RWPE2 (cell line): ENCODE data around the gene C9orf85.

ENCODE experiments used
- ATAC-seq: fragments of 200-7000 bp; cut with Tn5 transposase; 3 replicates; pipeline ENCODE4 v1.9.1; 2021; ENCODE audit warnings: low read depth
- DNase-seq: peaks from one replicate; pipeline ENCODE4 v3.0.0-alpha.2; 2020; ENCODE audit warnings: low spot score
- H3K27ac ChIP-seq: fragments of 450-650 bp; 2 replicates; pipeline ENCODE4 v1.5.1; 2017; ENCODE audit warnings: mild to moderate bottlenecking; ENCODE audit not compliant: poor library complexity, severe bottlenecking
- H3K27me3 ChIP-seq: fragments of 250-450 bp; sonication (Bioruptor Pico); 2 replicates; pipeline ENCODE4 v1.5.1; 2021; ENCODE audit warnings: mild to moderate bottlenecking, moderate library complexity; ENCODE audit not compliant: insufficient read depth, poor library complexity, severe bottlenecking
- H3K36me3 ChIP-seq: fragments of 250-450 bp; sonication (Bioruptor Pico); 2 replicates; pipeline ENCODE4 v1.5.1; 2020; ENCODE audit warnings: low read depth, mild to moderate bottlenecking, moderate library complexity
- H3K4me1 ChIP-seq: fragments of 250-450 bp; sonication (Bioruptor Pico); 2 replicates; pipeline ENCODE4 v1.5.1; 2021; ENCODE audit warnings: mild to moderate bottlenecking, moderate library complexity; ENCODE audit not compliant: insufficient read depth, poor library complexity, severe bottlenecking
- H3K4me3 ChIP-seq: fragments of 250-450 bp; sonication (Bioruptor Pico); 2 replicates; pipeline ENCODE4 v1.5.1; 2021; ENCODE audit warnings: mild to moderate bottlenecking, moderate library complexity; ENCODE audit not compliant: severe bottlenecking
- H3K9me3 ChIP-seq: fragments of 250-450 bp; sonication (Bioruptor Pico); 2 replicates; pipeline ENCODE4 v1.5.1; 2021; ENCODE audit warnings: mild to moderate bottlenecking, moderate library complexity; ENCODE audit not compliant: severe bottlenecking
- TF ChIP-seq, protein P1 (sequence below): fragments of 450-650 bp; IDR thresholded peaks from one replicate; pipeline ENCODE4 v1.5.1; 2017; ENCODE audit warnings: mild to moderate bottlenecking, moderate library complexity; ENCODE audit not compliant: poor library complexity, severe bottlenecking

Gene C9orf85

DNA sequence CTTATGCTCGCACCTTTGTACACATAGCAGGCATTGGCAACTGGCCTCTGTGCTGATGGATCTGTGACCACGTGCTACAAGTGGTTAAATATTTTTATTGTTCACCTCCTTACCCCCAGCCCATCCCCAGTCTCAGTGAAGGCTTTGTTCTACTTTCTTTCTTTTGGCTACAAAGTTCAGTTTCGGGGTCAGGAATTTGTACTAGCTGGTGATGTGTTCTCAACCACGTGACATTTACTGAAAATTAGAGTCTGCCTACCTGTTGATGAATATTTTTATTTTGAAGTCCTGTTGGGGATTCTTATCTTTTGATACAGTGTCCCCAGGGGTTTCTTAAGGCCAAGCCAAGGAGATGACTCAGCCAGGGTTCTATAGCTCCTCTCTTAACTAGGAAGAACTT is 101.2 kb downstream of the C9orf85 start:
- H3K9me3 ChIP-seq, result no peaks in the 10 kb centered on the region
- H3K27ac ChIP-seq, result no peak overlapping the region
- ATAC-seq, result no peak
- H3K4me3 ChIP-seq, result no peak overlapping the region
- DNase-seq, result no peak
- no peaks in the 10 kb centered on the region for H3K4me1 ChIP-seq
- no peaks in the 10 kb centered on the region for H3K36me3 ChIP-seq
- H3K27me3 ChIP-seq, result no peaks in the 10 kb centered on the region
- TF ChIP-seq, protein P1, sequence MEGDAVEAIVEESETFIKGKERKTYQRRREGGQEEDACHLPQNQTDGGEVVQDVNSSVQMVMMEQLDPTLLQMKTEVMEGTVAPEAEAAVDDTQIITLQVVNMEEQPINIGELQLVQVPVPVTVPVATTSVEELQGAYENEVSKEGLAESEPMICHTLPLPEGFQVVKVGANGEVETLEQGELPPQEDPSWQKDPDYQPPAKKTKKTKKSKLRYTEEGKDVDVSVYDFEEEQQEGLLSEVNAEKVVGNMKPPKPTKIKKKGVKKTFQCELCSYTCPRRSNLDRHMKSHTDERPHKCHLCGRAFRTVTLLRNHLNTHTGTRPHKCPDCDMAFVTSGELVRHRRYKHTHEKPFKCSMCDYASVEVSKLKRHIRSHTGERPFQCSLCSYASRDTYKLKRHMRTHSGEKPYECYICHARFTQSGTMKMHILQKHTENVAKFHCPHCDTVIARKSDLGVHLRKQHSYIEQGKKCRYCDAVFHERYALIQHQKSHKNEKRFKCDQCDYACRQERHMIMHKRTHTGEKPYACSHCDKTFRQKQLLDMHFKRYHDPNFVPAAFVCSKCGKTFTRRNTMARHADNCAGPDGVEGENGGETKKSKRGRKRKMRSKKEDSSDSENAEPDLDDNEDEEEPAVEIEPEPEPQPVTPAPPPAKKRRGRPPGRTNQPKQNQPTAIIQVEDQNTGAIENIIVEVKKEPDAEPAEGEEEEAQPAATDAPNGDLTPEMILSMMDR, result no peak

DNA sequence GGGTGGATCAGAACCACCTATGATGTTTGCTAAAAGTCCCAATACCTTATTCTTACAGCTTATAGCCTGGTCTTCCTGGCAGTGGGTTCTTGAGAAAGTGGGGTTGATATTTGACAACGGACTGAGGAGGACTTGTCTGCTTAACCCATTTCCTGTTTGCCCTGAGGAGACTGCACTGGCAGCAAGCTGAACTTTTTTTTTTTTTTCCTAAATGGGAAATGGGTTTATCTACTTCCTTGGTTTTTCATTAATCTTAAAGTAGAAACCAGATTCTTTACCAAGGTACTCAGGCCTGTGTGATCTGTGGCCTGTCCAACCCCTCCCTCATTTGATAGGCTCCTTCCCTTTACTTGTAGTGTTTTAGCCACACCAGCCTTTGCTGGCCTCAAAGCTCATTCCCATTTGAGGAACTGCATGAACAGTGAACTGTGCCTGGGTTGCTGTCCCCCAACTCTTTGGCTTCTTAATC is 101.9 kb downstream of the C9orf85 start:
- no peaks in the 10 kb centered on the region for H3K27me3 ChIP-seq
- no peak overlapping the region for H3K4me3 ChIP-seq
- TF ChIP-seq, protein P1, result no peak
- DNase-seq (no peak), ATAC-seq (no peak)
- no peaks in the 10 kb centered on the region for H3K4me1 ChIP-seq
- no peaks in the 10 kb centered on the region for H3K36me3 ChIP-seq
- H3K9me3 ChIP-seq, result no peaks in the 10 kb centered on the region
- no peak overlapping the region for H3K27ac ChIP-seq

DNA sequence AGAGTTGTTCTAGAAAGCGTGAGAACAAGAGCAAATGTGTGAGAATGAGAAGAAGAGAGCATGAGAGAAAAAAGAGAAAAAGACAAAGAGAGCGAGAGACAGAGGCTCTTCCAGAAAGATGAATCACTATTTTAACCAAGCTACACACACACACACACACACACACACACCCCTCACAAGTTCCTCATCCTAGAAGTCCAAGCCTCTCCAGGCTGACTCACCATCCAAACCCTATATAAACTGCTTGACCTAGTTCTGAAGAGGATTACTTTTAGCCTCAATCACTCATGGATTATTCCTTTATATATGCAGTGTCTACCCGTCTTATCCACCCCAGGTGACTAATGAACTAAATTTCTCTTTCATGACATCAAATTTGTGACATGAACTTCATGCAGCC is 111.4 kb downstream of the C9orf85 start:
- ATAC-seq (peak; percentile 66), DNase-seq (no peak)
- no peaks in the 10 kb centered on the region for H3K9me3 ChIP-seq
- no peaks in the 10 kb centered on the region for H3K36me3 ChIP-seq
- no peak overlapping the region for H3K4me3 ChIP-seq
- H3K4me1 ChIP-seq, result peaks cover 16% of the 10 kb centered on the region
- TF ChIP-seq, protein P1, result no peak
- no peak overlapping the region for H3K27ac ChIP-seq
- H3K27me3 ChIP-seq, result no peaks in the 10 kb centered on the region
